HG02870 (cell line): ENCODE data around the gene IQCN.

Experiments used
- ATAC-seq: cut with Tn5 transposase; IDR thresholded peaks from one replicate; pipeline ENCODE4 v1.9.1; 2021; ENCODE audit warnings: mild to moderate bottlenecking, moderate library complexity; ENCODE audit not compliant: unreplicated experiment

The IQCN gene

GRCh38 chr19:18264971-18265540, 9.2 kb downstream of the IQCN start:
- ATAC-seq, result no peak

- no peak for ATAC-seq
These were observed 10.0 kb downstream of the IQCN start for GRCh38 chr19:18264137-18264854.

GRCh38 chr19:18263324-18264136, 10.7 kb downstream of the IQCN start:
- no peak for ATAC-seq

- ATAC-seq, result no peak
These were observed 11.3 kb downstream of the IQCN start for GRCh38 chr19:18262917-18263316.

GRCh38 chr19:18262144-18262543, 12.1 kb downstream of the IQCN start:
- no peak for ATAC-seq

- no peak for ATAC-seq
These were observed 12.8 kb downstream of the IQCN start for GRCh38 chr19:18261474-18261873.

- ATAC-seq, result no peak
These were observed 14.4 kb downstream of the IQCN start for GRCh38 chr19:18259893-18260292.

- ATAC-seq, result no peak
These were observed 16.5 kb downstream of the IQCN start for GRCh38 chr19:18257503-18258470.

- no peak for ATAC-seq
These were observed 19.4 kb downstream of the IQCN start for GRCh38 chr19:18254546-18255503.

DNA sequence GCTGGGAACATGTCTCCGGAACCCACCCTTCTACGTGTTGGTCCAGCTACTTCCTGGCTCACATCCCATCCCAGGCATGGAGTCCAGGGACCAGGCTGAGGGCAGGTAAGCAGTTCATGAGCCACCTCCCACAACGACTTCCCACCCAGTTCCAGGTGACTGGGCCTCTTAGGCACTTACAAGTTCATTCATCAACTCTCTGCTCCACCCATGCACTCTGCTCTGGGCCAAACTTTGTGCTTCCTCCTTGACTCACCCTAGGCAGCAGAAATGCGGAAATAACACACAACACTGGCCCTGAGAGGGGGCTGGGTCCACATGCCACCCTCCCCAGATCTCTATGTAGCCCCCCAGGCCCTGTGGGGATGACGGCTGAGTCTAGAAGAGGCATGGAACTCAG, 20.5 kb downstream of the IQCN start:
- no peak for ATAC-seq

- no peak for ATAC-seq
These were observed 21.1 kb downstream of the IQCN start for GRCh38 chr19:18253130-18253529.

DNA sequence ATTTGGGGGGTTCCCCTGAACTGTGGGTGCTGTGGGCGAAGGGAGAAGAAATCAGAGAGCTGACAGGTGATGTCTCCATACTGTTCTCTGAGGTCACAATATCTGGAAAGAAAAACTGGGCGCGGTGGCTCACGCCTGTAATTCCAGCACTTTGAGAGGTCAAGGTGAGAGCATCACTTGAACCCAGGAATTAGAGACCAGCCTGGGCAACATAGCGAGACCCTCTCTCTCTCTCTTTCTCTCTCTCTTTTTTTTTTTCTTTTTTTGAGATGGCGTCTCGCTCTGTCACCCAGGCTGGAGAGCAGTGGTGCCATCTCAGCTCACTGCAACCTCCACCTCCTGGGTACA, 21.9 kb downstream of the IQCN start:
- ATAC-seq, result no peak

GRCh38 chr19:18251587-18252369, 22.5 kb downstream of the IQCN start:
- no peak for ATAC-seq

DNA sequence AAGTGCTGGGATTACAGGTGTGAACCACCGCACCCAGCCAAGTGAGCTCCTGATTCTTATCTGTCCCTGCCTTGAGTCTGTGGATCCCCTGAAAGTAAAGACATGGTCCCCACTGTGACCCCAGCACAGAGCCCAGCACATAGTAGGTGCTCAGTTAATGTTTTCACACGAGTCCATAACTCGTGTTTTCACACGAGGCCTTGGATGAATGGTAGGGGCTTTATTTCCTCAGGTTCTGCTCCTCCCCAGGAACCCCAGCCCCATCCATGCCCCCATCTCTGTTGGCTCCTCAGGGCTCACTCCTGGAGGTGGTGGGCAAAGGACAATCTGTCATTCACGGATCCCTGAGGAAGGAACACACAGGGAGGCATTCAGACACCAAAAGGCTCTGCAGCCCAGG, 24.4 kb downstream of the IQCN start:
- ATAC-seq, result no peak

DNA sequence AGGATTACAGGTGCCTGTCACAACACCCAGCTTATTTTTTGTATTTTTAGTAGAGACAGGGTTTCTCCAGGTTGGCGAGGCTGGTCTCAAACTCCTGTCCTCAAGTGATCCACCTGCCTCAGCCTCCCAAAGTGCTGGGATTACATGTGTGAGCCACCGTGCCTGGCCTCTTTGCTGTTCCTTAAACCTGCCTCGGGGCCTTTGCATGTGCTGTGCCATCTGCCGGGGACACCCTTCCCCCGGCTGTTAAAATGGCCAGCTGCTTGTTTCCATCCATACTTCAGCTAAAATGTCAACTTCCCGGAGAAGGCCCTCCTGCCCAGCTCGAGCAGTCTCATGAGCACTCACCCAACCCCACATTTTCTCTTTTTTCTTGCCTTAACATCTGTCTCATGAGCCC, 29.0 kb downstream of the IQCN start:
- ATAC-seq, result no peak

- no peak for ATAC-seq
These were observed 34.9 kb downstream of the IQCN start for GRCh38 chr19:18239303-18239702.

DNA sequence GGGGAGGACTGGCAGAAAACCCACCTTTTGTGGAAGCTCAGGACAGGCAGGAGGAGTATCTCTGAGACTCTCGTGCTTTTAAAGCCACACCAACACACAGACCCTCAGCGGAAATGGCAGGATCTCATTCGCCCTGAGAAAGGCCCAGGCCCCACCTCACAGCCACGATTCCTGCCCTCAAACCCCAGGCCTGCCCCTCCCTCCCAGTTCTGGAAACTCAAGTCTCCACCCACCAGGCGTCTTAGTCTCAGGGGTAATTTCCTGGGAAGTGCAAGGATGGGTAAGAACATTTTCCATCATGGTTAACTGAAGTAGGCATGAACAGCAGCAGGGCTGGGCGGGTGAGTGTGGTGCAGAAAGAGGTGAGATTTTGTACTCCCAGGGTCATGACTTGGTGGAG, 40.1 kb downstream of the IQCN start:
- no peak for ATAC-seq

DNA sequence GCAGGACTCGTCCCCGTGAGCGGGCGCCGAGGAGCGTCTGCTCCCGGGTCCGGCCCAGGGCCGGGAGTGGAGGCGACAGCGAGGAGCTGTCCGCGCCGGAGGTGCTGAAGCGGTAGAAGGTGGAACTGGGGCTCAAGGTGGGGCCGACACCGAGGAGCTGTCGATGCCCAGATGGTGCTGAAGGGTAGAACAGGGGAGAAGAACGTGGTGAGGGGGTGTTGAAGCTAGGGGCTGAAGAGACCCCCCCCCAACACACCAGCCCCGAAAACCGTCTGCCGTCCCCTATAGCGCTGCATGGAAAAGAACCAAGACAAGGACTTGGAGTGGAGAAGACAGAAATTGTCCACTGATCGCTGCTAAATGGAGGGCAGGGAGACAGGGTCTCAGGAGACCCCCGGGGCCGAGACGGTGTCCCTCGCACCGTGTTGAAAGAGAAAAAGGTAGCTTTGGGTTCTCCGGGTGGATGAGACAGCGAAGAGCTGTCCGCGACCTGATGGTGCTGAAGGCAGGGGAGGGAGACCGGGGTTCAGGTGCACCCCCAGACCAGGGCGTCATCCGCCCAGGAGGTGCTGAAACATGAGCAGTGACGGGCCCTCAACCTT, 40.9 kb downstream of the IQCN start:
- ATAC-seq, result no peak
